GM12872 (cell line): Measurements from ENCODE around the gene VSX2.

Experiments used
- CTCF ChIP-seq: IDR thresholded peaks from 3 replicates; pipeline ENCODE4 v1.5.1; 2011; ENCODE audit warnings: low read depth, mild to moderate bottlenecking, low read length, moderate library complexity; ENCODE audit not compliant: insufficient read depth

The VSX2 gene

GRCh38 chr14:74216671-74217070, 22.6 kb upstream of the VSX2 start:
- no peak for TF ChIP-seq CTCF

GRCh38 chr14:74217672-74218448, 21.4 kb upstream of the VSX2 start:
- peak; percentile 99 for TF ChIP-seq CTCF

GRCh38 chr14:74218462-74218861, 20.8 kb upstream of the VSX2 start:
- TF ChIP-seq CTCF = no peak

GRCh38 chr14:74219277-74220205, 19.7 kb upstream of the VSX2 start:
- TF ChIP-seq CTCF = no peak

- TF ChIP-seq CTCF = no peak
Observed at GRCh38 chr14:74220991-74221390, 18.3 kb upstream of the VSX2 start.

GRCh38 chr14:74221741-74222140, 17.5 kb upstream of the VSX2 start:
- no peak for TF ChIP-seq CTCF

- TF ChIP-seq CTCF = no peak
Observed at GRCh38 chr14:74223016-74223415, 16.2 kb upstream of the VSX2 start.
